ENCODE measurements around the gene RSRC2. TPM values are rescaled to one million over a fixed set of nuclear protein-coding genes. Genes with fewer than 3 reads are reported as not detected.

RSRC2 gene
- total and polyA plus RNA-seq, 10 donors, result 39.3 to 104 (median 81.8) TPM

DNA sequence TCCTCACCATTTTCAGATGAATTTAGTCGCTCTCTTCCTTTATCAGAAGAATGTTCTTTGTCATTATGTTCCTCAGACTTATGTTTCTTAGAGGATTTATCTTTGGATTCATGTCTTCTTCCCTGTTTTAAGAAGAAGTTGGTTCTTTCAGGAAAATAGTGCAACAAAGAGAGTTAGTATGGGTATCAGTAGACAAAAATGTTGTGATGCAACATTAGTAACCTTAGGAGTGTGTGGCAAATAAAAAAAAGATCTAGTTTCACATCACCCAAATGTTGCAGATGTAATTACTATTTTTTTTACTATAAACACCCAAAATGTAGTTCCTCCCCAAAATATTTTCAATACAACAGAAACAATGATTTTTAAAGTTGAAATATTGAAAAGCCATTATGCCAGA lies 7.8 kb downstream of the RSRC2 start:
- WGBS, 5 donors, result 95 to 100% (median 98%) methylated on average over 1 of the region's 1 CpG
- Histone ChIP-seq H3K36me3 (peaks cover 17 to 98% (median 87%) of the 10 kb centered on the region in 6 donors), H3K27ac (no peak overlapping the region)

DNA sequence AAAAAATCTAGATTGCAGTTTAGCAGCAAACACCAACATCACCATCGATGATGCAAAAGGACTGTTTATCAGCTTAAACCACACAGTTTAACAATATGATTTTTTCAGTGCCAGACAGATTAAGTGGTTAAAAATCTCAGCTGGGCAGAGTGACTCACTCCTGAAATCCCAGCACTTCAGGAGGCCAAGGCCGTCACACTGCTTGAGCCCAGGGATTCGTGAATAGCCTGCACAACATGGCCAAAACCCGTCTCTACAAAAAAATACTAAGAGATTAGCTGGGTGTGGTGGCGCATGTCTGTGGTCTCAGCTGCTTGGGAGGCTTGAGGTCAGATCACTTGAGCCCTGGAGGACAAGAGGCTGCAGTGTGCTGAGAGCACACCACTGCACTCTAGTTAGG lies 8.9 kb downstream of the RSRC2 start:
- peaks cover 17 to 100% (median 97%) of the 10 kb centered on the region in 6 donors for H3K36me3 ChIP-seq
- DNase-seq, result no peak
- 66 to 81% (median 78%) methylated on average over 4 to 5 of the region's 5 CpGs for WGBS, 5 donors
- H3K27me3 ChIP-seq (replicated peaks in 1 of 7), result no peaks in the 10 kb centered on the region
- H3K4me1 ChIP-seq, result peaks cover 12 to 73% (median 30%) of the 10 kb centered on the region in 6 donors
- no peak overlapping the region for H3K27ac ChIP-seq
- peak in 1 of 3 donors; percentile 21 for TF ChIP-seq POLR2AphosphoS5 (IDR thresholded peaks at IDR 0.05)
- TF ChIP-seq, protein P1, sequence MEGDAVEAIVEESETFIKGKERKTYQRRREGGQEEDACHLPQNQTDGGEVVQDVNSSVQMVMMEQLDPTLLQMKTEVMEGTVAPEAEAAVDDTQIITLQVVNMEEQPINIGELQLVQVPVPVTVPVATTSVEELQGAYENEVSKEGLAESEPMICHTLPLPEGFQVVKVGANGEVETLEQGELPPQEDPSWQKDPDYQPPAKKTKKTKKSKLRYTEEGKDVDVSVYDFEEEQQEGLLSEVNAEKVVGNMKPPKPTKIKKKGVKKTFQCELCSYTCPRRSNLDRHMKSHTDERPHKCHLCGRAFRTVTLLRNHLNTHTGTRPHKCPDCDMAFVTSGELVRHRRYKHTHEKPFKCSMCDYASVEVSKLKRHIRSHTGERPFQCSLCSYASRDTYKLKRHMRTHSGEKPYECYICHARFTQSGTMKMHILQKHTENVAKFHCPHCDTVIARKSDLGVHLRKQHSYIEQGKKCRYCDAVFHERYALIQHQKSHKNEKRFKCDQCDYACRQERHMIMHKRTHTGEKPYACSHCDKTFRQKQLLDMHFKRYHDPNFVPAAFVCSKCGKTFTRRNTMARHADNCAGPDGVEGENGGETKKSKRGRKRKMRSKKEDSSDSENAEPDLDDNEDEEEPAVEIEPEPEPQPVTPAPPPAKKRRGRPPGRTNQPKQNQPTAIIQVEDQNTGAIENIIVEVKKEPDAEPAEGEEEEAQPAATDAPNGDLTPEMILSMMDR (IDR thresholded peaks at IDR 0.05 in 8 of 11, conservative IDR thresholded peaks at IDR 0.05 in 3 of 11), result no peak
- TF ChIP-seq POLR2A (IDR thresholded peaks at IDR 0.05), result no peak
- no peaks in the 10 kb centered on the region for H3K9me3 ChIP-seq
- no peak overlapping the region for H3K4me3 ChIP-seq
- intact Hi-C loops (cut with DNase I; ENCODE audit: low total_unique reads), result no loop called here

More for the DNA sequence above, 7.8 kb downstream of the RSRC2 start:
- intact Hi-C loops (cut with DNase I; ENCODE audit: low total_unique reads), result no loop called here
- Histone ChIP-seq H3K4me3 (no peak overlapping the region), H3K9me3 (no peaks in the 10 kb centered on the region), H3K27me3 (replicated peaks in 1 of 7) (no peaks in the 10 kb centered on the region), H3K4me1 (peaks cover 19 to 75% (median 41%) of the 10 kb centered on the region in 6 donors)
- DNase-seq, result no peak
- TF ChIP-seq, protein P1 (IDR thresholded peaks at IDR 0.05 in 8 of 11, conservative IDR thresholded peaks at IDR 0.05 in 3 of 11), result no peak
- no peak for TF ChIP-seq POLR2AphosphoS5 (IDR thresholded peaks at IDR 0.05)
- TF ChIP-seq POLR2A (IDR thresholded peaks at IDR 0.05), result no peak

DNA sequence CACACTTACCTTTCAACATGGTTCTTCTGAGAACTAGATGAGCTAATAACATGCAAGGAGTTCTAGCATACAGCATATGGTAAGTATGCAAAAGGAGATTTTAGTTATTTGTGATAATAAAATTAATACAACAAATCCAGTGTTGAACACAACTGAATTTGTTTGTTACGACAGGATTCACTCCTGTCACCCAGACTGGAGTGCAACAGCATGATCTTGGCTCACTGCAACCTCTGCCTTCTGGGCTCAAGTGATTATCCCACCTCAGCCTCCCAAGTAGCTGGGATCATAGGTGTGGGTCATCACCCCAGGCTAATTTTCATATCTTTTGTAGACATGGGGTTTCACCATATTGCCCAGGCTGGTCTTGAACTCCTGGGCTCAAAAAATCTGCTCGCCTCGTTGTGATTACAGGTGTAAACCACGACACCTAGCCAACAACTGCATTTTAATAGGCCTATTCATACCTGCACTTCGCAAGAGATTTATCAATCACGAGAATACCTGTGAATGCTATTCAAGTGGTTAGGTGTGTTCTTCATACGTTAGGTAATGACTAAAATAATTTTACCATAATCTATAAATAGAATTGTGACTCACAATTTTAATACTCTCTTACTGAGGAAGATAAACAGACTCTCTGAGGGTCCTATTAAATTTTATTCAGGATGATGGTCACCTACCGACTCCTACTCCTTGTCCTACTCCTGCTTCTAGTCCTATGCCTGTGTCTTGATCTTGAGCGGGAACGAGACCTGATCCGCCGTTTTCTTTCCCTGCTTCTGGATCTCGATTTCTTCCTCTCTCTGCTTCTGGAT lies 10.0 kb downstream of the RSRC2 start:
- peaks cover 14 to 100% (median 100%) of the 10 kb centered on the region in 6 donors for H3K36me3 ChIP-seq
- intact Hi-C loops (cut with DNase I; ENCODE audit: low total_unique reads), result no loop called here
- no peak overlapping the region for H3K4me3 ChIP-seq
- no peaks in the 10 kb centered on the region for H3K9me3 ChIP-seq
- peaks cover under 1 to 62% (median 19%) of the 10 kb centered on the region in 6 donors for H3K4me1 ChIP-seq
- no peak for DNase-seq
- no peak overlapping the region for H3K27ac ChIP-seq
- no peaks in the 10 kb centered on the region for H3K27me3 ChIP-seq (replicated peaks in 1 of 7)
- no peak for TF ChIP-seq POLR2AphosphoS5 (IDR thresholded peaks at IDR 0.05)
- TF ChIP-seq POLR2A (IDR thresholded peaks at IDR 0.05), result no peak
- TF ChIP-seq, protein P1 (IDR thresholded peaks at IDR 0.05 in 8 of 11, conservative IDR thresholded peaks at IDR 0.05 in 3 of 11), result no peak
- 87 to 94% (median 90%) methylated on average over 13 of the region's 13 CpGs for WGBS, 5 donors

DNA sequence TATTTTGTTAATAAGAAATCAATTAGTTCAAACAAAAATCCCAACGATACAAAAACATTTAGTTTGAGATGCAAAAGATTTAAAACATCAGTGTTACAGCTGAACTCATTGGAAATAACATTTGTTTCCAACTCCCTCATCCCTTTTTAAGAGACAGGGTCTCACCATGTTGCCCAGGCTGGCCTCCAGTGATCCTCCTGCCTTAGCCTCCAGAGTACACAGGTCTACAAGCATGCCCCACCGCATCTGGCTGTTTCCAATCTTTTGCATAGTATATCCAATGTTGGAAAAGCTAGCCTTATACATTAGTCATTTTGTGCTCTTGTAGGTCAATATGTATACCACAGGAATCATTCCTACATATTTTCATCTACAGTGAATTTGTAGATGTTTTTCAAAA lies 11.5 kb downstream of the RSRC2 start:
- no peaks in the 10 kb centered on the region for H3K27me3 ChIP-seq (replicated peaks in 1 of 7)
- no peak overlapping the region for H3K27ac ChIP-seq
- 93 to 100% (median 99%) methylated on average over 2 of the region's 2 CpGs for WGBS, 5 donors
- H3K4me1 ChIP-seq, result peaks cover 0 to 51% (median 16%) of the 10 kb centered on the region in 6 donors
- DNase-seq, result no peak
- TF ChIP-seq, protein P1 (IDR thresholded peaks at IDR 0.05 in 8 of 11, conservative IDR thresholded peaks at IDR 0.05 in 3 of 11), result no peak
- TF ChIP-seq POLR2AphosphoS5 (IDR thresholded peaks at IDR 0.05) (no peak), POLR2A (IDR thresholded peaks at IDR 0.05) (no peak)
- peaks cover 14 to 100% (median 100%) of the 10 kb centered on the region in 6 donors for H3K36me3 ChIP-seq
- no peak overlapping the region for H3K4me3 ChIP-seq
- H3K9me3 ChIP-seq, result no peaks in the 10 kb centered on the region
- intact Hi-C loops (cut with DNase I; ENCODE audit: low total_unique reads), result no loop called here
